ENCODE data around the gene HMGB1.

Gene HMGB1

DNA sequence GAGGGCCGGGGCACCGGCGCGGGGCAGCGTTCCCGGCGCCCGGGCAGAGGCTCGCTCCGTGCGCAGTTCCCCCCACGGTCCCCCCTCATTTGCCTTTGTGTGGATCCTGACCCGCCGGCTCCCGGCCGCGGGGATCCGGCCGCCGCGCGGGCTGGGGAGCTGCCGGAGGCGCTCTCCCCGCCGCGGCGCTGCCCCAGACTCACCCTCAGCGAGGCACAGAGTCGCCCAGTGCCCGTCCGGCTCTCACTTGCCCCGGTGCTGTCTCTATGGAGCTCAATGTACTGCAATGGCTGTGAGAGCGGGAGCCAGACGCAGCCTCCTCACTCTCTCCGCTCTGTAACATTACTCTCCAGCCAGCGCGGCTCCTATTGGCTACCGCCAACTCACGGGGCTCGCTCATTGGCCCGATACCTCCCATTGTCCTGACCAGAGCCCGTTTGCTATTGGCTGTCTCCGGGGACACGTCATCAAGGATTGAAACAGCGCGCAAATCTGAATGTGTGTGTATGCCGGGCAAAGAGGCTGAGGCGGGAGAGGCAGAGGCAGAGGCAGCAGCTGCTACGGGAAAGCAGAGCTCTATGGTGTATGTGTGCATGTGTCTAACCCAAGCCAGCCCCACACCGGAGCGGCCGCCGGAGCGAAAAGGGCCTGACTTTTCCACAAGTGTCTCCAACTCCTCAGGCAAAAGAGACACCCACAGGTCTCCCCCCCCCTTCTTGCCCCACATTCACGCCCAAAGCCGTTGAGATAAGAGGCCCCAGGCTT is at the start of gene HMGB1:
Gene HMGB1 (minus strand): TSS at position 344 of the 765 bp plus-strand sequence. CDS start 2,256 bp downstream, outside the sequence.
- in situ Hi-C loops (cut with MboI; ENCODE audit: low sequenced_read_pairs), result no loop called here

DNA sequence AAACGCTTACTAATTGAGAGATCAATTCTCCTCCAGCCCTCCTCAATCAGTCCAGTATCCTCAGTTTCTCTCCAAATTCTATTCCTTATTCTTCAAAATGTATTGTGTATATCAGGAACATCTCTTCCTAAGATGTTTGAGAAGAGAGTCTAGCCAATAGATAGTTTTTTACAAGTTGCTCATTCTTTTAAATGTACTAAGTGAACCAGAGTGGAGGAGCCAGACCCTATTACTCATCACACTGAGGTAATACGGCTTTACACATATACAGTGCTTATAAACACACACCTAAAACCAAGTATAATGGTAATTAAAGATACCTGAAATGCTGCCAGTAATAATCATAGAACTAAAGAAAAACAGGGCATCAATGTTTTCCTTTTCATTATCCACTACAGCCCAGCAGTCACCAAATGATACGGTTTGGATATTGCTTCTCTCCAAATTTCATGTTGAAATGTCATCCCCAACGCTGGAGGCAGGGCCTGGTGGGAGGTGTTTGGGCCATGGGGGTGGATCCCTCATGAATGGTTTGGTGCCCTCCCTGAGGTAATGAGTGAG is 45.2 kb upstream of the HMGB1 start:
- in situ Hi-C loops (cut with MboI; ENCODE audit: low sequenced_read_pairs), result no loop called here

- in situ Hi-C loops (cut with MboI; ENCODE audit: low sequenced_read_pairs), result no loop called here
These were observed 44.4 kb upstream of the HMGB1 start for GRCh38 chr13:30510091-30510490.

DNA sequence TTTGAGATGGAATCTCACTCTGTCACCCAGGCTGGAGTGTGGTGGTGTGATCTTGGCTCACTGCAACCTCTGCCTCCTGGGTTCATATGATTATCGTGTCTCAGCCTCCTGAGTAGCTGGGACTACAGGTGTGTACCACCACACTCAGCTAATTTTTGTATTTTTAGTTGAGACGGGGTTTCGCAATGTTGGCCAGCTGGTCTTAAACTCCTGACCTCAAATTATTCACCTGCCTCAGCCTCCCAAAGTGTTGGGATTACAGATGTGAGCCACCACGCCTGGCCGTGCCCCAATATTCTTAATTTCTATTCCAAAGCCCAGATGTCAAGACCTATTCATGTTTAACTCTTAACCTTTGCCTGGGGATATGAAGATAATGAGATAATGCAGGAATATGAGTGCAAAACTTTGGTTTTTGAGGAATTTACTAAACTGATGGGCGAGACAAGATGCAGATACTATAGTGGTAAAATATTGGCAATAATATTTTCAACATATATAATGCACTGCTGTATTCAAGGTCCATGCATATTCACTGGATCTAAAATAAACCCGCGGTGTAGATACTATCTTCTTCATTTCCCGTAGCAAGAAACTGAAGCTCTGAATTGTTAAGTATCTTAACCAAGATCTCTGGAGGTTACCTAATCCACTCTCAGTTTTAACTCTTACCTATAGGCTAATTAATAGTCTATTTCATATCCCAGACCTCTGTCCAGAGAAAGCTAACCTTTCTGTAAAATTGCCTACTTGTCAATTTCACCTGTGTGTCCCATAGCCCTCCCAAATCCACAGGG is 43.7 kb upstream of the HMGB1 start:
- in situ Hi-C loops (cut with MboI; ENCODE audit: low sequenced_read_pairs), result no loop called here

GRCh38 chr13:30504081-30504480 is 38.3 kb upstream of the HMGB1 start:
- in situ Hi-C loops (cut with MboI; ENCODE audit: low sequenced_read_pairs), result no loop called here

DNA sequence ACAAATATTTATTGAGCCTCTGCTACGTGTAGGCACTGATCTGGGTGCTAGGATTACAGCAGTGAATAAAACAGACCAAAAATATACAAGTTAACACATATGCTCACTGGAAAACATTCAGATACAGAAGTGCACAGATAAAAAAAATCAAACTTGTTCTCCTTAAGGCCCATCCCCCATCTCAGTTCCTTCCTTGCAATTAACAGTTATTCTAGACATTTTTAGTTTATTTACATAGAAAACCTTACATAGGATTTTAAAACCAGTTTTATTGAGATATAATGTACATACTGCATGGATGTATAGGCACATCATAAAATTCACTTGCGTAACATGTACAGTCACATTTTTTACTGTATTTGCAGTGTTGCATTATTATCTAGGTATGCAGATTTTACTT is 36.5 kb upstream of the HMGB1 start:
- in situ Hi-C loops (cut with MboI; ENCODE audit: low sequenced_read_pairs), result no loop called here

DNA sequence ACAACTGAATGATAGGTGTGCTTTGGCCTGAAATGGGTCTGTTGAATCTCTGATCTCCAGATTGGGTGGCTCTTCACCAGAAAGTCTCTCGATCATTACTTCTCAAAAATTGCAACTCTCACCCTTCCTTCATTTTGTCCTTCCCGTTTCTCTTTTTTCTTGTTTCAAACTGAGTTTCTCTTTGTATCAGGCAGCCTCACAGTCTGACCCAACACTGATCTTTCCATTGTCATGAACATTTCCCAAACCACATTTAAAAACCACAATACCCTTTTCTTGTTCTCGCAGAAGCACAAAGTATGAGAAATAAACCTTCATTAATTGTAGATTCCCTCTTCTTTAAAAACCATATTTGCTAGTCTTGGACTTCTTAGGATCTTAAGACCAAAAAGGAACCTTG is 33.6 kb upstream of the HMGB1 start:
- in situ Hi-C loops (cut with MboI; ENCODE audit: low sequenced_read_pairs), result no loop called here

- in situ Hi-C loops (cut with MboI; ENCODE audit: low sequenced_read_pairs), result no loop called here
These were observed 30.4 kb upstream of the HMGB1 start for GRCh38 chr13:30496147-30496546.

DNA sequence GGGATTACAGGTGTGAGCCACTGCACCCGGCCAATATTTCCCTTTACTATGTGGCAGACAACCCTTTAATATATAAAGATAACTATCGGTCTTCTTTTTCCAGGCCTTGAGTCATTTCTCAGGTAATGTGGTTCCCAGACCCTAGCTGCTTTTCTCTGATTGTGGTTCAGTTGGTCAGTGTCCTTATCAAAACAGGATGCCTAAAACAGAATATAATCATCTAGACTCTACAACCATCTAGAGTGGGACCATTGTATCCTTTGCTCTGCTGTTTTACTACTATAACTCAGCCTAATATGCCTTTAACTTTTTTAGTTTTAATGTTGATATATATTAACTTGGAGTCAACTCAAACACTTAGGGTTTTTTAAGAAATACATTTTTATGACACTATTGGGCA is 30.0 kb upstream of the HMGB1 start:
- in situ Hi-C loops (cut with MboI; ENCODE audit: low sequenced_read_pairs), result no loop called here

- in situ Hi-C loops (cut with MboI; ENCODE audit: low sequenced_read_pairs), result no loop called here
These were observed 28.1 kb upstream of the HMGB1 start for GRCh38 chr13:30493658-30494381.

GRCh38 chr13:30487075-30487470 is 21.3 kb upstream of the HMGB1 start:
- in situ Hi-C loops (cut with MboI; ENCODE audit: low sequenced_read_pairs), result no loop called here

DNA sequence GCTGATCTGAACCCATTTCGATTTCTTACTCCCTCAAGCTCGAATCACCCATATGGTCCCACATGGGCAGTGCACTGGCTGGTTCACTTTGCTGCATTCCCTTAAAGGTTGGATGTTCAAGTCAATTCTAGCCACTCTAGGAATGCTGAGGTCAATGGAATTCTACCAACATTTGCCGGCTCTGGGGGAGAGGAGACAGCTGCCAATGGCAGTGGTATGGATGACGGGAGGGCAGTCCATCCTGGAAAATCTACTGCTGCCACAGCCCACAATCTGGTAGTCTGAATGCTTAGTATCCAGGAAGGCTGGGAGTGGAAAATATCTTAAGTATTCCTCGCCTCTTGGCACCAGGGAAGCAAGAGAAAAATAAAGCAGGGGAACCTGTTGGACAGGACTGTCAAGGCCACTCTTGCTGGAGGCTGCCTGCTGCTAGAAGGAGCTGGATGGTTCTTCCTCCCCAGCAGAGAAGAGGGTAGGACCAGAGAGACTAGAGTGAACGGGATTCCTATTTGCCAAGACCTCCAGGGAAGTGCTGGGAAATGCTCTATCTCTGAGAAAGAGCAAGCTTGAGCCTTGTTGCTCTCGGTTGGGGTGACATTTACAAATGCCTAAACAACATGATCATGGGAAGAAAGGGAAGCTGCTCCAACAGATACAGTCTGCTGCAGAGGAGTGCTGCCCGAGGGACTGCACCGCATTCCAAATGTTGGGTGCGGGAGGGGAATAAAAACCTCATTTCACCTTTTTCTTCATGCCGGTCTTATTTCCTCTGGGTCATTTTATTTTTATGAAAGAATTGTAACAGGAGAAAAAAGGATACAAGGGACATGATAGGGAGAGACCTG is 20.7 kb upstream of the HMGB1 start:
- in situ Hi-C loops (cut with MboI; ENCODE audit: low sequenced_read_pairs), result no loop called here

DNA sequence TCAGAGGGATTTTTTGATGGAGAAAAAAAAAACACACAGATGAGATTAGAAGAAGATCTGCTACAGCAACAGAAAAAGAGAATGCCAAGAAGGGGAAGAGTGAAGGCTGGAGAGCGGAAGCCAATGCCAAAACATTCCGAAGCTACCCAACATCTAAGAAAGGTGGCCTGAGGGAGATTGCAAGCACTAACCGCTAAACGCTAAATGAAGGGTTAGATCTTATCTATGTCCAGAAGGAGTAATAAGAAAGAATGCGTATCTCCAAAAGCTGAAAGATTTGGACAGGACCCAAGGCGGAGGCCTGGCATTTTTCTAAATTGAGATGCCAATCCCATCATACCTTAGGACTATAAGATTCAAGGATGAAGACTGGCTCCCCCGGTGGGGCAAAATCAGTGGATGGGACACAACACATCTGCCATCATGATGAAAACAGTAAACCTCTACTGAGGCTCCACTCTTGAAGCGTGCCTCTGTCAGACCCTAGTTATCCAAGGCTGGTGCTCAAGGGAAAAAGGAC is 15.6 kb upstream of the HMGB1 start:
- in situ Hi-C loops (cut with MboI; ENCODE audit: low sequenced_read_pairs), result no loop called here

DNA sequence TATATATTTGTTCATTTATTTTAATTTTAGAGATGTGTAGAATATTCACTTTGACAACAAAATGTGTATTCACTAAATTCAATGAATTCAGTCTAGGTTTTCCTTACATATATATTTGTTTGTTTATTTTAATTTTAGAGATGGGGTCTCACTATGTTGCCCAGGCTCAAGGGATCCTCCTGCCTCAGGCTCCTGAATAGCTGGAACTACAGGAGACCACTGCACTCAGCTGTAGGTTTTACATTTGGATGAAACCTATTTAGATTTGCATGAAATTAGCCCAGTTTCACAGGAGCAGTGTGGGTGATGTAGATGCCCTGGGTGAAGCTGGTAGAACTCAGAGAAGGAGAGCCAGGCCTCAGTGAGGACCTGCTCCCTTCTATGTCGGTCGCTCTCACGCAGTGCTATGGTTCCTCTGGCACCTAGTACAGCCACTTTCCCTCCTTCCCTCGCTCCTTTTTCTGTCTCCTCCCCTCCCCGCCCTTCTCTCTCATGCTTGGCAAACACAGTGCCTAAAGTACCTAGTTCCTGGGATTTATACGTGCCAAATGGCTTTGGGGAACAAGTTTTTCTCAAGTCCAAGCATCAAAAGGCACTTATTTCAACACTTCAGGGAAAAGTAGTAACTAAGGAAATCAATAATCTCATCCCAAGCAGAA is 14.7 kb upstream of the HMGB1 start:
- in situ Hi-C loops (cut with MboI; ENCODE audit: low sequenced_read_pairs), result no loop called here

GRCh38 chr13:30479883-30480219 is 14.1 kb upstream of the HMGB1 start:
- in situ Hi-C loops (cut with MboI; ENCODE audit: low sequenced_read_pairs), result no loop called here

GRCh38 chr13:30479154-30479882 is 13.6 kb upstream of the HMGB1 start:
- in situ Hi-C loops (cut with MboI; ENCODE audit: low sequenced_read_pairs), result no loop called here

DNA sequence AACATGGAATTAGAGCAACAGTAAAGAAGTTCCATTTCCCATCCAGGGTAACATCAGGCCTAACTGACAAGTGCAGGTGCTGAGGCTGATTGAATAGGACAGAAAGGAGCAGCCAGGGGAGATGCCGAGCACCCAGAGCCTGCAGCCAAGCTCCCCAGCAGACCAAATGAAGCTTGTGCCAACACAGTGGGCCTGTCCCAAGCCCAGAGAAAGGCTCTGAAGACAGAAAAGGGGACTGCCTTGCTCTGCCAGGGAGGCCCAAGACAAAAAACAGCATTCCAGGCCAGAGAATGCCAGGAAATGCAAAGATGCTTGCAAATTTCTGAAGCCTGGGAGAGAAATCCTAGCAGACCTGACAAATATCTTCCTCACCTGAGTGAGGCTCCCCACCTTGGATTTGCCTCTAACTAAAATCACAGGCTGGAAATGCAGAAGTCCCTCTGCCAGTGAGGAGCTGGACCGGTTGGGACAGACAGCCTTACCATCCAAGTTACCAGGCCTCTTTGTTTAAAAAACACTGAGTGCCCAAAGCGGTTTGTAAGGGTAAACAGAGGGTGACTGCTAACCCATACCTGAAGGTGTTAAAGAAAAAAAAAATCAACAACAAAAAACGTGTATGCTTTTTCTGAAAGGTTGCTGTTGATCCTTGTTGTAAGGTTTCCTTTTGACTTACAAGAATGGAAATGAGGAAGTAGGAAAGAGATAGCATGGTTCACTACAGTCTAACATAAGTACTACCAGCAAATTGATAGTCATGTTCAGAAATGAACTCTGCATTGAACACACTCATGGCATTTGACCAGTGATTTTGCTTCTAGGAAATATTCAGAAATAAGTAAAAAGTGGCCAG is 11.8 kb upstream of the HMGB1 start:
- in situ Hi-C loops (cut with MboI; ENCODE audit: low sequenced_read_pairs), result no loop called here

GRCh38 chr13:30473675-30474074 is 7.9 kb upstream of the HMGB1 start:
- in situ Hi-C loops (cut with MboI; ENCODE audit: low sequenced_read_pairs), result no loop called here

Data from hTERT RPE-1 (cell line).